Left cardiac atrium (tissue), 4 donors: ENCODE results near the gene DTNA. TPM values are rescaled to one million over a fixed set of nuclear protein-coding genes. Genes with fewer than 3 reads are reported as not detected.
"Not testable (repeated sequence)": the region's sequence is repeated elsewhere in the genome, so short reads cannot be mapped to it uniquely, and the experiment has no call there.

Experiments used
- ATAC-seq, 2 donors: fragments of 200-7000 bp; cut with Tn5 transposase; one replicate each; pipeline ENCODE4 v1.9.1; 2020; ENCODE audit warnings: mild to moderate bottlenecking in 2 of 2, moderate library complexity in 2 of 2
- DNase-seq: peaks from one replicate; pipeline ENCODE4 v3.0.0-alpha.2; 2020
- intact Hi-C, 2 donors: fragments of 100-400 bp; cut with DNase I; formaldehyde crosslinking; loops; one replicate each; pipeline versions ENCODE4 v1.14.1 to v1.15.1; 2022 to 2023
- total RNA-seq, 2 donors: library from RNA; stranded (reverse); fragmentation: NEBNext Ultra II Directional; extraction: Animal tissue kit (Norgen Biotek cat#: 25700); gene quantifications; one replicate each; pipeline ENCODE4 v1.2.1, GENCODE V29; 2021
- donor health status: DM: no; HTN: yes; CAD: no.
- donor health status: DM: no; HTN: yes; CAD: no; lungs with severe emphysema.
- donor health status: DM: yes; HTN: yes; CAD: no.
- donor health status: Dilated cardiomyopathy.

Gene DTNA
- total RNA-seq, 2 donors from 2014 or later: 113 to 128 TPM

- ATAC-seq, DNase-seq, intact Hi-C loops: not testable (repeated sequence)
Measured at GRCh38 chr18:34716111-34716510, 6.0 kb downstream of the DTNA start.

GRCh38 chr18:34718610-34719009 is 8.5 kb downstream of the DTNA start:
- ATAC-seq: no peak
- intact Hi-C loops: no loop called here
- no peak for DNase-seq

- ATAC-seq (no peak), DNase-seq (no peak)
- intact Hi-C loops: no loop called here
Measured at GRCh38 chr18:34720220-34720619, 10.1 kb downstream of the DTNA start.

- intact Hi-C loops: no loop called here
- DNase-seq: no peak
- no peak for ATAC-seq
Measured at GRCh38 chr18:34723143-34723542, 13.0 kb downstream of the DTNA start.

- DNase-seq: not testable (repeated sequence)
Measured at GRCh38 chr18:34725737-34726136, 15.6 kb downstream of the DTNA start.

GRCh38 chr18:34726286-34727004 is 16.3 kb downstream of the DTNA start:
- DNase-seq (no peak), ATAC-seq (no peak)
- intact Hi-C loops: no loop called here

More at GRCh38 chr18:34725737-34726136, 15.6 kb downstream of the DTNA start:
- intact Hi-C loops, ATAC-seq: not testable (repeated sequence)

GRCh38 chr18:34729264-34729663 is 19.2 kb downstream of the DTNA start:
- ATAC-seq (peak in 1 of 2 donors; percentile 67), DNase-seq (no peak)
- intact Hi-C loops: no loop called here

GRCh38 chr18:34729740-34730355 is 19.8 kb downstream of the DTNA start:
- intact Hi-C loops: no loop called here
- no peak for DNase-seq
- ATAC-seq: peak; percentile 72 to 73

- intact Hi-C loops: no loop called here
- DNase-seq: no peak
- peak; percentile 50 to 90 for ATAC-seq
Measured at GRCh38 chr18:34730774-34731173, 20.7 kb downstream of the DTNA start.

GRCh38 chr18:34734056-34734455 is 24.0 kb downstream of the DTNA start:
- ATAC-seq (no peak), DNase-seq (no peak)
- intact Hi-C loops: no loop called here

- DNase-seq, ATAC-seq, intact Hi-C loops: not testable (repeated sequence)
Measured at GRCh38 chr18:34734526-34734925, 24.4 kb downstream of the DTNA start.

GRCh38 chr18:34738175-34738894 is 28.2 kb downstream of the DTNA start:
- DNase-seq (peak; percentile 22), ATAC-seq (peak; percentile 47 to 86)
- intact Hi-C loops: no loop called here

- intact Hi-C loops: no loop called here
- DNase-seq (no peak), ATAC-seq (no peak)
Measured at GRCh38 chr18:34740101-34740500, 30.0 kb downstream of the DTNA start.

- intact Hi-C loops: no loop called here
- DNase-seq: no peak
- ATAC-seq: no peak
Measured at GRCh38 chr18:34740724-34741123, 30.6 kb downstream of the DTNA start.

GRCh38 chr18:34741401-34741800 is 31.3 kb downstream of the DTNA start:
- intact Hi-C loops: no loop called here
- ATAC-seq (no peak), DNase-seq (no peak)

- intact Hi-C loops: no loop called here
- no peak for ATAC-seq
- DNase-seq: no peak
Measured at GRCh38 chr18:34742891-34743341, 32.8 kb downstream of the DTNA start.

GRCh38 chr18:34744569-34744968 is 34.5 kb downstream of the DTNA start:
- DNase-seq (no peak), ATAC-seq (peak in 1 of 2 donors; percentile 60)
- intact Hi-C loops: no loop called here

- DNase-seq (no peak), ATAC-seq (no peak)
- intact Hi-C loops: no loop called here
Measured at GRCh38 chr18:34746614-34747013, 36.5 kb downstream of the DTNA start.

- DNase-seq (no peak), ATAC-seq (no peak)
- intact Hi-C loops: no loop called here
Measured at GRCh38 chr18:34749721-34750120, 39.6 kb downstream of the DTNA start.

GRCh38 chr18:34752056-34752455 is 42.0 kb downstream of the DTNA start:
- ATAC-seq: no peak
- intact Hi-C loops: no loop called here

More at GRCh38 chr18:34752056-34752455, 42.0 kb downstream of the DTNA start:
- no peak for DNase-seq
